Ovary (tissue), 3 donors: ENCODE measurements around the gene COASY.

ENCODE experiments used
- POLR2A ChIP-seq: fragments of 450-650 bp; IDR thresholded peaks from one replicate; pipeline ENCODE4 v1.6.1; 2017; ENCODE audit warnings: antibody characterized with exemption, mild to moderate bottlenecking, moderate library complexity
- TF ChIP-seq, protein P1 (sequence below), 3 donors: fragments of 450-650 bp in 2 of 3; fragments of 200-600 bp in 1 of 3; IDR thresholded peaks; one replicate each; pipeline versions ENCODE4 v1.5.1 to v1.8.0; 2016 to 2022; ENCODE audit warnings: antibody characterized with exemption in 3 of 3, mild to moderate bottlenecking in 1 of 3
- donor health status: DM: no; HTN: no; CAD: no.

DNA sequence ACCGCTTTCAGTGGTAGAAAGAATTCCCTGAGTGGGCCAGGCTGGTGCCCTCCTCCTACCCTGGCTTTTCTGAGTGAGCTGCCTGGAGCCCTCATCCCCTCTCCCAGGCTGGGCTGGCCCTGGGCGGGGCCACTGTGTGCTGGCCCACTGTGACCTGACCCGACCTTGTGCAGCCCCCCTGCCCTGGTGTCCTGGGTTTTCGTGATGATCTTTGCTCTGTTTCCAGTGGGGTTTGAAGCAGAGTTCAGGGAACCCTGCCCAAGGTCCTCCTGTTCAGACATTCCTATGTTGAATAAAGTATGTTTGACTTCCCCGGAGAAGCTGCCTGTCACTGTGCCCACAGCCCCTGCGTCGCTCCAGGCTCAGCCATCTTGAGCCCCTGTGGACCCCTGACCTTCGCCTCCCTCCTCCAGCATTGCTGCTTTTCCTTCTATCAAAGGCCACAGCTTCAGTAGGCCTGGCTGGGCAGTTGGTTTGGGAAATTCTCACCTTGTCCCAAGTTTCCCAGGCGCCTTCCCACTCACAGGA, 39.6 kb upstream of the COASY start:
- TF ChIP-seq POLR2A, result no peak
- TF ChIP-seq, protein P1, sequence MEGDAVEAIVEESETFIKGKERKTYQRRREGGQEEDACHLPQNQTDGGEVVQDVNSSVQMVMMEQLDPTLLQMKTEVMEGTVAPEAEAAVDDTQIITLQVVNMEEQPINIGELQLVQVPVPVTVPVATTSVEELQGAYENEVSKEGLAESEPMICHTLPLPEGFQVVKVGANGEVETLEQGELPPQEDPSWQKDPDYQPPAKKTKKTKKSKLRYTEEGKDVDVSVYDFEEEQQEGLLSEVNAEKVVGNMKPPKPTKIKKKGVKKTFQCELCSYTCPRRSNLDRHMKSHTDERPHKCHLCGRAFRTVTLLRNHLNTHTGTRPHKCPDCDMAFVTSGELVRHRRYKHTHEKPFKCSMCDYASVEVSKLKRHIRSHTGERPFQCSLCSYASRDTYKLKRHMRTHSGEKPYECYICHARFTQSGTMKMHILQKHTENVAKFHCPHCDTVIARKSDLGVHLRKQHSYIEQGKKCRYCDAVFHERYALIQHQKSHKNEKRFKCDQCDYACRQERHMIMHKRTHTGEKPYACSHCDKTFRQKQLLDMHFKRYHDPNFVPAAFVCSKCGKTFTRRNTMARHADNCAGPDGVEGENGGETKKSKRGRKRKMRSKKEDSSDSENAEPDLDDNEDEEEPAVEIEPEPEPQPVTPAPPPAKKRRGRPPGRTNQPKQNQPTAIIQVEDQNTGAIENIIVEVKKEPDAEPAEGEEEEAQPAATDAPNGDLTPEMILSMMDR (IDR thresholded peaks at IDR 0.05), result no peak
